Renal pelvis (tissue), 12 donors: ENCODE measurements around the gene PROS1. TPM values are rescaled to one million over a fixed set of nuclear protein-coding genes. Genes with fewer than 3 reads are reported as not detected.
A peak's percentile ranks its signal among the peaks of the same experiment; 100 is the strongest.

Source experiments
- DNase-seq: peaks from one replicate; pipeline ENCODE4 v3.0.0-alpha.2; 2013
- long read RNA-seq, 16 experiments: transcript quantifications; one replicate each; lab custom pipeline, GENCODE V29; 2026
- polyA plus RNA-seq, 3 donors: library from polyadenylated mRNA; unstranded; fragments of 120-200 nt; gene quantifications; one replicate each; pipeline ENCODE4 v1.2.1, GENCODE V29; 2013; ENCODE audit not compliant: insufficient read length in 3 of 3

The PROS1 gene
- 10 to 100 TPM; 34.2 to 41.1 (median 39.2) TPM for polyA plus RNA-seq
- long read RNA-seq, donor 1, transcript PROS1-202 (15 exons, 3,583 nt), result major isoform, 8 of 9 reads
- long read RNA-seq, donor 1, partial matches to known transcripts, result 0 of 9 reads
- long read RNA-seq, donor 1, other reads (novel, unspliced or antisense), result 0 of 9 reads
- long read RNA-seq, donor 2, transcript PROS1-202 (15 exons, 3,583 nt), result major isoform, 8 of 8 reads
- long read RNA-seq, donor 2, partial matches to known transcripts, result 0 of 8 reads
- long read RNA-seq, donor 2, other reads (novel, unspliced or antisense), result 0 of 8 reads
- long read RNA-seq, donor 3, transcript PROS1-202 (15 exons, 3,583 nt), result major isoform, 7 of 7 reads
- long read RNA-seq, donor 3, partial matches to known transcripts, result 0 of 7 reads
- long read RNA-seq, donor 3, other reads (novel, unspliced or antisense), result 0 of 7 reads
- long read RNA-seq, donor 4, partial matches to known transcripts, result 0 of 4 reads
- long read RNA-seq, donor 4, other reads (novel, unspliced or antisense), result 0 of 4 reads
- long read RNA-seq, donor 5, transcript PROS1-202 (15 exons, 3,583 nt), result major isoform, 6 of 6 reads
- long read RNA-seq, donor 5, partial matches to known transcripts, result 0 of 6 reads
- long read RNA-seq, donor 5, other reads (novel, unspliced or antisense), result 0 of 6 reads
- long read RNA-seq, donor 6, transcript PROS1-202 (15 exons, 3,583 nt), result major isoform, 5 of 5 reads
- long read RNA-seq, donor 6, partial matches to known transcripts, result 0 of 5 reads
- long read RNA-seq, donor 6, other reads (novel, unspliced or antisense), result 0 of 5 reads
- long read RNA-seq, donor 7, transcript PROS1-202 (15 exons, 3,583 nt), result major isoform, 11 of 11 reads
- long read RNA-seq, donor 7, partial matches to known transcripts, result 0 of 11 reads
- long read RNA-seq, donor 7, other reads (novel, unspliced or antisense), result 0 of 11 reads
- long read RNA-seq, donor 8, partial matches to known transcripts, result 0 of 3 reads
- long read RNA-seq, donor 8, other reads (novel, unspliced or antisense), result 0 of 3 reads
- long read RNA-seq, donor 9, transcript PROS1-202 (15 exons, 3,583 nt), result major isoform, 7 of 18 reads
- long read RNA-seq, donor 9, partial matches to known transcripts, result 11 of 18 reads
- long read RNA-seq, donor 9, other reads (novel, unspliced or antisense), result 0 of 18 reads
- long read RNA-seq, donor 10, transcript PROS1-202 (15 exons, 3,583 nt), result major isoform, 5 of 5 reads
- long read RNA-seq, donor 10, partial matches to known transcripts, result 0 of 5 reads
- long read RNA-seq, donor 10, other reads (novel, unspliced or antisense), result 0 of 5 reads
- long read RNA-seq, donor 11, transcript PROS1-202 (15 exons, 3,583 nt), result major isoform, 5 of 31 reads
- long read RNA-seq, donor 11, partial matches to known transcripts, result 26 of 31 reads
- long read RNA-seq, donor 11, other reads (novel, unspliced or antisense), result 0 of 31 reads
- long read RNA-seq, donor 12, transcript PROS1-202 (15 exons, 3,583 nt), result major isoform, 14 of 16 reads
- long read RNA-seq, donor 12, partial matches to known transcripts, result 0 of 16 reads
- long read RNA-seq, donor 12, other reads (novel, unspliced or antisense), result 0 of 16 reads
- long read RNA-seq, donor 13, partial matches to known transcripts, result 0 of 4 reads
- long read RNA-seq, donor 13, other reads (novel, unspliced or antisense), result 0 of 4 reads
- long read RNA-seq, donor 14, result 0 reads
- long read RNA-seq, donor 15, transcript PROS1-202 (15 exons, 3,583 nt), result major isoform, 6 of 12 reads
- long read RNA-seq, donor 15, partial matches to known transcripts, result 5 of 12 reads
- long read RNA-seq, donor 15, other reads (novel, unspliced or antisense), result 0 of 12 reads
- long read RNA-seq, donor 16, partial matches to known transcripts, result 0 of 1 reads
- long read RNA-seq, donor 16, other reads (novel, unspliced or antisense), result 0 of 1 reads

DNA sequence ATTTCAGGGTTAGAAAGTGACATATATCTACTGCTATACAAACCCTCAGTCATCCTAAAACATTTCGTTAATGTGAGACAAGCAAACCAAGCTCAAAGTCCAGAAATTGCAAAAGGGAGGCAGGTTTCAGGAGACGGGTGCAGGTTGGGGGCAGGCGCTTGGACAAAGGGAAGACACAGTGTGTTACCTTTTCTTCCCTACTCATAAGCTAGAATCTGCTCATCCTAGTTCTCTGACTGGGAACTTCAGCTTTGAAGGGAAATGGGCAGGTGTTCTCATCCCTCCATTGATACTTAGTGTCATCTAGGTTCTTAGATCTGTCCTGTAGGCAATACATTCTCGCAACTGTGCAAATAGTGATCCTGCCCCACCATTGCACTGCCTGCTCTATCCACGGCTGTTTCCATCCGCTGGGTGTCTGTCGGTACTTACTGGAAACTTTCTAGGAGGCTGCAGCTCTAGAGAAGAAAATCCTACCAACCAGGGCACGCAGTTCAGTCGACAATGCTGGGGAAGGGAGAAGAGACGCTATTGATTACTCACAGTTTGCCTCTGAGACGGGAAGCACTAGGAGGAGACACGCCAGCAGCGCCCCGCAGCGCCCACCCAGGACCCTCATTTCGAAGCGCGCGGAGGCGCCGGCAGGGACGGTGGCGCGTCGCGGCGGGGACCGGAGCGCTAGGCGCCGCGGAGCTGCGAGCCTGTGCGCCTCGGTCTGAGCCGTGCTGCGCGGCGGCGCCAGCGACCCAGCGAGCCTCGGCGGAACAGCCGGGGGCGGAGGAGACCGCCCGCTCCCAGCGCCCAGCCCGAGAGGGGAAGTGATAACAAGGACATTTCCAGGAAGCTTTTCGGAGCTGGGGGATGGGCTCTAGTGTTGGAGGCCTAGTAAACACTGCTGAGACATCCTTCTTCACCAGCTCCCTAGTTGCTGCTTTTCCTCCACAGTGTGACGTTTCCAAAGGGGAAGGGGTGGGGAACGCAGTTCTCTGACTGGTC lies at the start of gene PROS1:
TSS of gene PROS1 (minus strand) at position 766 of the 996 bp plus-strand sequence. CDS start at position 619, 147 bp downstream.
- DNase-seq, result peak; percentile 87

DNA sequence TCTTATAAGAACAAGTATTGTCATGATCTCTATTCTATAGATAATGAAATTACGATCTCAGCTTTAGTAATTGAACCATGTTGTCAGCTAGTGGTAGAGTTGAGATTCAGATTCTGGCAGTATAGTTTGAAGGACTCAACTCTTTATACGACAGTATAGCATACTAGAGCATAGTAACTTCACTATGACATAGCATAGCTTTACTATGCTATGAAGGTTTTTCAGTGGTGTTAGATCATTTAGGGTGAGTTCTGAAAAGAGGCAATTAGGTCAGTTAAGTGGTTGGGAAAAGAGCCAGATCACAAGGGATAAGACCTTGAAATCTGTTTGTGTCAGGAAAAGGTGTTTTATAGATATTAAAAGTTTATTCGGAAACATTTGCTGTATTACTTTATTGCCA lies 46.6 kb upstream of the PROS1 start:
- no peak for DNase-seq

DNA sequence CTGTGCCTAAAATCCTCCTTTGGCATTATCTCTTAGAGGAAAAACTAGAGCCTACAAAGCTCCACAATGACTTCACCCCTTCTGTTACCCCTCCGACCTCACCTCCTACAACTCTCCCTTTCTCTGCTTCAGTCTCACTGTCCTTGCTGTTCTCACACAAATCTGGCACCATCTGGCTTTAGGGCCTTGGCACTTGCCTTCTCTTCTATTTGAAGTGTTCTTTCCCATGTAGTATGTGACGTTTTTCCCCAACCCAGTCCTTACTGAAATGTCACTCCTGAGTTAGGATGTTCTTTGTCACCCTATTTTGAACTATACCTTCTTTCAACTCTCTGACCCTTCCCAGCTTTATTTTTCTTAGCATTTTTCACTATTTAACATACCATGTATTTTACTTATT lies 46.0 kb upstream of the PROS1 start:
- DNase-seq, result no peak

DNA sequence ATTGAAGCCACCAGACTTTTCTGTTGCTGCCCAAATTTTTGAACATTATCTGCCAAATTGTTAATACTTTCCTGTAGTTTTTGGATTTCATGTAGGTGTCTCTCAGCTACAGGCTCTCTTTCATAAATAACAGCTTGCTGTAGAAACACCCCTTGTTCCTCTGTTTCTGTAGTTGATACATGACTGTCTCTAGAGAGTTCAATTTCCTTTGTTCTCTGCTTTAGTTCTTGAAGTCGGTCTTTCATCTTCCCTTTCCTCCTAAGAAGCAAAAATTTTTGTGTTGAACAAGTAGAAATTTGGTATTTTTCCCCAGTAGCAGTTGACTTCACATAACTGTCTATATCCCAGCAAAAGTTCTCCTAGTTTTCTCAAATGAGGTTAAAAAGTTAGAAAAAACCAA lies 41.3 kb upstream of the PROS1 start:
- no peak for DNase-seq

DNA sequence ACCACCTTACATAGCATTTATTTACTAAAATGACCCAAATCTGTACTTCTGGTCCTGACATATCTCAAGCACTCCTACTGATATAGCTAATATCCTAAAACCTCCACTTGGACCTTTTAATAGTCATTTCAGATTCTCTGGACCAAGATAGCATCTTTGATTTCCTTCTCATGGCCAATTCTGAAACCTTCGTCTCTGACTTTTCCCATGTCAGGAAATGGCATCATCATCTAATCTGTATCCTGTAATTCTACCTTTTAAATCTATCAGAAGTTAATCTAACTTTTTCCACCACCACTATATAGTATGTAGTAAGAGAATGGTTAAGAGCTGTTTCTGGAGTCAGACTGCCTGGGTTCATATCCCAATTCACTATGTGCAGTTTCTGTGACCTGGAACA lies 38.5 kb upstream of the PROS1 start:
- no peak for DNase-seq

DNA sequence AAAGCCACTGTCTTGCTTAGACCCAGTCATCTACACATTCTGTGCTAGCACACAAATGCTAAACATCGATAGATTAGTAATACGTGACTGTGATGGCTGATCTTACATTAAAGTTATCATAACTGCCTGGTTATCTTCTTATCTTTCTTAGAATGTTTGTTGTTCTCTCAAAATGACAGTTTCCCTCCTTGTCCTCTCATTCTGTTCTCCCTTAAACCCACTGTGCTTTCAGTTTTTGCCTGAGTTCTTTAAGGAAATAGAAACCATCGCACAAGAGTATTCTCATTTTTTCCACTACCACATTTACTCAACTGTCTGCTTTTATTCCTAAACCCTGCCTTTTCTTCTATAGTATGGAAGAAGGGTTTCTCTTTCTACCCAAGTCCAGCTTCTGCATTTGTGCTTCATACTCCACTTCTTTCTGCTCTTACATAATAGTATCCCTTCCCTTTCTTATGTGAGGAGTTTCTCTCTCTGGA lies 37.6 kb upstream of the PROS1 start:
- DNase-seq, result no peak

DNA sequence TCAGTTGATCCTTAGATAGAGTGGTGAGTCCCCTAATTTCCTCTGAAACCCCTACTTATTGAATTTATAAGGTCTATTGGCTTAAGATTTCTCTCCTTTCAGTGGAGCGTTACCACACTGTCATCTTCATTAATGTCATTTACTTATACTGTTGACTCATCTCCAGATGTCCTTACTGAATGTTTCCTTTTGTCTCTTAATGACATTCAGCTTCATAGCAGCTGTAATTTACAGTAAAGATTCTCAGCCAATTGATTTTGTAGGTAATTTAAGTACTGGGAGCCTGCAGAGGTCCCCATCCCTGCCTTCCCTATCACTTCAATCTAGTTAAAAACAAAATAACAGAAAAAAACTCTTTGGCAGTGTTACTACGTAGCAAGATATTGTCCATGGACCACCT lies 35.9 kb upstream of the PROS1 start:
- DNase-seq, result no peak

DNA sequence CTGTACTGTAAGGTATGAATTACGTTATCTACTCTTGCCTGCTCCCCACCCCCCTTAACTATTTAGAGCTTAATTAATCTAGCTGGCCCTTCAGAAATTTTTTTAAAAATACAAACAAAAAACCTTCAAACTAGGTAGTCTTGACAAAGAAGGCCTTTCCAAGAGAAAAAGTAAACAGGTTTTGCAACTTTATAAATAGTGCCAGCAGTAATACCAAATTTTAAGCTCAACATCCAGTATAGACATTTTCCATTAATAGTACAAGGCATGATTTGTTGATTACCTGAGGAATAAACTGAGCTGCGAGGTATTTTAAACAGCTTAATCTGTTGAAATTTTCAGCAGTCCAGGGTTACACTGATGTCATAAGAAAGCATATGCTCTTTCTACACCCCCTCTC lies 34.6 kb upstream of the PROS1 start:
- no peak for DNase-seq

DNA sequence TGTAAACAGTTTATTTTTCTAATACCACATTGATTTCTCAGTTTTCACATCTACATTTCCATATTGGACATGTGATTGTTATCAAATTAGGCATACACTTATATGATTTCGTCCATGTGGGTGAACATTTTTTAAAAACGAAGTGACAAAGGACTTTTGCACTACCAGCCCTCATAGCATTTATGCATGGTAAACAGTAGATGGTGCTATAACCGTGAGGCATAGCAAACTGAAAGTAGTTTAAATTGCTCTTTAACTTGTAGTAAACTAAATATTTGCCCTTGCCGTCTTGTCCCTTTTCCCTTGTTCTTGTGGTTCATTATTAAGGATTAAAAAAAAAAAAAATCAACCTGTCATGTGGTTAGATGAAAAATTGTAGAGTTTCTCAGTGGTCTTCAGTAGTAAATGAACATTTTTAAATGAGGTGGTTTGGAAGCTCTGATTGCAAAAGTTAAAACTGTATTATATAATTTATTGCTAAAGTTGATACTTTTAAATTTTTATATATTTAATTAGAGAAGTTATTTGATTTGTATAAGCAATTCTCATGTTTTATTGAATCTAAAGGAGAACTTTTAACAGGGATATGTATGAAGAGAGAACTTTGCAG lies 30.7 kb upstream of the PROS1 start:
- DNase-seq, result peak; percentile 35

DNA sequence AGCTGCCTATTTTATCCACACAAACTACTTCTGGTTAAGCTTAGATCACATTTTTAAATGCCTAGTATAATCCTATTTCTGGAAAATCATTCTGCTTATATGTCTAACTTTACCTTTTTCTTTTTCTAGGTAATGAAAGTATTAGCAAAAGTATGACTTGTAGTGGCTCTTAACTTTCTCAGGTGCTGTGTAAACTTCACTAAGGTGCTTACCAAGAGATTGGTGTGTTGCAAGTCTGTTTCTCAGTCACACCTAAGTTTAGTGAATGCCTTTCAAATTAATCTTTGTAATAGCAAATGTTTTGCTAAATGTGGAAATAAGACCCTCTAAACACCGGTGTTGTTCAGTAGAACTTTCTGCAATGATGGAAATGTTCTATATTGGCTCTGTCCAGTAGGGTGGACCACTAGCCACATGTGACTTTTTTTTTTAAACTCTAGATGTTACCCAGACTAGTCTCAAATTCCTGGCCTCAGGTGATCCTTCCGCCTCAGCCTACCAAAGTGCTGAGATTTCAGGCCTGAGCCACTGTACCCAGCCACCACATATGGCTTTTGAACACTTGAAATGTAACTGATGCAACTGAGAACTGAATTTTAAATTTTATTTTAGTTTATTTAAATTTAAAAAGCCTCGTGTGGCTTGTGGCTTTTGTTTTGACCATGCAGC lies 28.3 kb upstream of the PROS1 start:
- no peak for DNase-seq

DNA sequence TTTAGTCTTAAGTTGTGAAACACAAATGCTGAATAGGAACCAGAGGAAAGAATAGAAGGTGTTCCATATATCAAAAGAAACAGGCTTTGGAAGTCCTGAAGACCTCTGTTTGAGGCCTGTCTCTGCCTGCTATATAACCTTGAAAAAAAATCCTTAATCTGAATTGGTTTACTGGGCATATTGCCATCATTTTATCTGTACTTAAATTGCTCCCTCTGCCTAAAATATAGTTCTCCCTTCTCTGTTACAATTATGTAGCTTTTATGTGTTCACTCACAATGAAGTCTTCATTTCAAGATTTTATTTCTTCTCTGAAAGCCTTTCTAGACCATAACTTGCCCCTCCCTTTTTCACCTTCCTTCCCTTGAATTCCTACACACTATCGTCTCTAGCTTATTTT lies 27.5 kb upstream of the PROS1 start:
- DNase-seq, result no peak

DNA sequence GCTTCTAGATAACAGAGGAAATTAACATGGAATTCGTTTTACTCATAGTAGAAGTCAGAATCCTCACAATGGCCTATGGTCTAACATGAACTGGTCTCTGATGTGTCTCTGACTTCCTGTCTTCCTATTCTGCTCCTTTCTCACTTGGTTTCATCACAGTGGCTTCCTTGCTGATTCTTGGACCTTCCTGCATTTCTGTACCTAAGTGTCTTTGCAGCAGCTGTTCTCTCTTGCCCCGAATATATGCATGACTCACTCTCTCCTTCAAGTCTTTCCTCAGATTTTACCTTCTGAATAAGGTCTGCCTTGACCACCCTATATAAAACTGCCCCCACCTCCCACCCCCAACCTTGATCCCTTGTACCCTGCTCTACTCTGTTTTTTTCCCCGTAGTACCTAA lies 20.4 kb upstream of the PROS1 start:
- DNase-seq, result no peak

DNA sequence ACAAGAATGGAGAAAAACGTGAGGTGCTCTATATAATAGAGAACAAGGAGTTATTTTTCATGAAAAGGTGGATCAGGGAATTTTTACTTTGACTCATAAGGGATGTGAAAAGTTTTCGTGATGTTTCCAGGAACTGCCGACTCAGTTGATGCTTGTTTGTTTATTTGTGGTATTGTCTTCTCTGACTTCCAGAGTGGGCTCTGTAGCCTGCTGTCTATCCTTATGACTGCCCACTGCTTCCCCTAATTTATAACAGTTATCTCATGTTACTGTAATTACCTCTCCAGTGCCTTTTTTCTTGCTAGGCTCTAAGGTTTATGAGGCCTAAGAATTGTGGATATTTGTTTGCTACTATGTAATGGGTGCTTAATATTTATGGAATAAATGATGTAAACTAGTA lies 18.5 kb upstream of the PROS1 start:
- DNase-seq, result peak; percentile 22

DNA sequence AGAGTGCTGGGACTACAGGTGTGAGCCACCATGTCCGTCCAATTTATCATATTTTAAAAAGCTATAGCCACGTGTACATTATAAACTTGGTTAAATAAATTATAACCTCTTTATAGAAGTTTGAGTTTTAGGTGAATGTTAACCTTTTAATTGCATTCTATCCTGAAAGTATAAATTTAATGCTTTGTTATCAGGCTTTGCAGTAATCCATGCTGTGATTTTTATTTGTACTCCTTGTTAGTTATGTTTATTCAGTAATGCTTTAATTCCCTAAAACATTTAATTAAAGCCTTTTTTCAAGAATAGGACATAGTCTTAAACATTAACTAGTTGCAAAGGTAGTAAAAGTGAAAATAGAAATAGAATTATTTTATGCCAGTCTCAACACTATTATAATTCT lies 17.9 kb upstream of the PROS1 start:
- DNase-seq, result no peak

DNA sequence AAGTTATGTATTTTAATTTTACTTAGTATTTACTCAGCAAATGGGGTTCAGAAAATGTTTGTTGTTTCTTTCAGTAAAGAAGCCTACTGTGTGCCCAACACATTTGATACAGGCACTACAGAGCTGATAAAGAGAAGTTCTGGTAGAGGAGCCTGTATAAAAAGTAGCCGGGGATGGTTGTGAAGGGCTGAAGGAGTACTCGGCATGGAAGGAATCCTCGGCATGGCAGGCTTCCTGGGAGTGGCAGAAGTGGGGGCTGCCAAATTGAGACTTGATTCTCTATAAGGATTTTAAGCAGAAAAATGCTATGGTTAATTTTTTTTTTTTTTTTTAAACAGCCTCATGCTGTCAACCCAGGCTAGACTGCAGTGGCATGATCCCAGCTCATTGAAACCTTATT lies 15.5 kb upstream of the PROS1 start:
- DNase-seq, result no peak

DNA sequence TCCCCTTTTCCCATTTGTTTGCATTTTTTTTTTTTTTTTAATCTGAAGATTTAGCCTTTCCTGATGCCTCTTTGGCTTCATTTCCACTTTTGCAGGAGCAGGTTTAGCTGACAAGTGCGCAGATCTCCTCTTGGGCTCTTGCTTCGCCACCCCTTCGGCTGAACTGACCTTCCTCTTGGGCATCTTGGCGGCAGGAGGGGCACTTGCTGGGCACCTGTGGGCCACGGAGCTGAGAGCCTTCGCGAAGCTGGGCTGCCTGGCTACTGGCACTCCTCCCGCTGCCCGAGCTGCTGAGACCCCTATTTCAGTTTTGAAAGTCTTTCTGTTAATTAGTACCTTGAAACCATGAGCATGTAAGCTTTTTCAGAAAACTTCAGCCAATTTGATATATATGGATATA lies 15.1 kb upstream of the PROS1 start:
- no peak for DNase-seq

DNA sequence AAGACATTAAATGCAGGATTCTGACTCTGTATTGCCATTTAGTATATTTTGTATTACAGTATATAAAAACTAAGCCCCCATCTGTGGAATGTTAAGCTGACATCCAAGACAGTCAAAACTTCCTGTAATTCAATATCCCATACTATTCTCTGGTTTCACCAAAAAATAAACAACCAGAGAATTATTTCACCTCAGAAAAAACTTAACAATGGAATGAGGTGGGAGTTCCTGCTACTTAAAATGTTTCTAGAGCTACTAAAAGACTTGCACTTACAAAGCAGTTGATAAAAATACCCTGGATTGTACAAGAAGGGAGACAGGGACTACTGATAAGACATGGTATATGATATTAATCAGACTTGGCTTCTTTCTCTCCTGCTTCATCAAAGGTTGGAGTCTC lies 14.6 kb upstream of the PROS1 start:
- peak; percentile 27 for DNase-seq

DNA sequence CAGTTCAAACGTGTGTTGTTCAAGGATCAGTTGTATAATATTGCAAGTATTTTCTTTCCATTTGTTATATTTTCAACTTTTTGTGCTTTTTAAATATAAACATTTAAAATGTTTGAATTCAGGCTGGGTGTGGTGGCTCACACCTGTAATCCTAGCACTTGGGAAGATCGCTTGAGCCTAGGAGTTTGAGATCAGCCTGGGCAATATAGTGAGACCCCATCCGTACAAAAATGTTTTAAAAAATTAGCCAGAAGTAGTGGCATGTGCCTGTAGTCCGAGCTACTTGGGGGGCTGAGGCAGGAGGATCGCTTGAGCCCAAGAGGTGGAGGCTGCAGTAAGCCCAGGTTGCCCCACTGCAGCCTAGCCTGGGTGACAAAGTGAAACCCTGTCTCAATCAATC lies 10.9 kb upstream of the PROS1 start:
- no peak for DNase-seq
